Smooth muscle cell (in vitro differentiated cells): Measurements from ENCODE around the gene KIF18B. TPM values are rescaled to one million over a fixed set of nuclear protein-coding genes. Genes with fewer than 3 reads are reported as not detected.
A peak's percentile ranks its signal among the peaks of the same experiment; 100 is the strongest.

Experiments
- DNase-seq: peaks from one replicate; lab custom pipeline; 2025; ENCODE audit not compliant: unreplicated experiment; lab: John Stamatoyannopoulos, UW
- H2AFZ ChIP-seq: fragments of 200-600 bp; sonication (generic); 2 replicates; pipeline ENCODE4 v1.6.0; 2016; ENCODE audit warnings: antibody characterized with exemption, low read depth, mild to moderate bottlenecking
- H3F3A ChIP-seq: fragments of 200-600 bp; sonication (generic); 2 replicates; pipeline ENCODE4 v1.6.0; 2017; ENCODE audit warnings: antibody characterized with exemption, low read depth
- H3K27ac ChIP-seq: fragments of 200-600 bp; sonication (generic); 2 replicates; pipeline ENCODE4 v1.5.1; 2016; ENCODE audit warnings: low read depth, mild to moderate bottlenecking
- H3K27me3 ChIP-seq: fragments of 200-600 bp; sonication (generic); 2 replicates; pipeline ENCODE4 v1.6.1; 2016; ENCODE audit warnings: low read depth, mild to moderate bottlenecking
- H3K36me3 ChIP-seq: fragments of 200-600 bp; sonication (generic); 2 replicates; pipeline ENCODE4 v1.5.1; 2016; ENCODE audit warnings: low read depth
- H3K4me1 ChIP-seq: fragments of 200-600 bp; sonication (generic); 2 replicates; pipeline ENCODE4 v1.5.1; 2016; ENCODE audit warnings: low read depth
- H3K4me2 ChIP-seq: fragments of 200-600 bp; sonication (generic); 2 replicates; pipeline ENCODE4 v1.6.0; 2016; ENCODE audit warnings: mild to moderate bottlenecking
- H3K4me3 ChIP-seq: fragments of 200-600 bp; sonication (generic); 2 replicates; pipeline ENCODE4 v1.5.1; 2016; ENCODE audit warnings: mild to moderate bottlenecking
- H3K79me2 ChIP-seq: fragments of 200-600 bp; sonication (generic); 2 replicates; pipeline ENCODE4 v1.6.0; 2016; ENCODE audit warnings: low read depth, mild to moderate bottlenecking
- H3K9ac ChIP-seq: fragments of 200-600 bp; sonication (generic); 2 replicates; pipeline ENCODE4 v1.6.0; 2016; ENCODE audit warnings: low read depth
- H3K9me3 ChIP-seq: fragments of 200-600 bp; sonication (generic); replicated peaks from 2 replicates; pipeline ENCODE4 v1.5.1; 2016; ENCODE audit warnings: low read depth
- H4K20me1 ChIP-seq: fragments of 200-600 bp; sonication (generic); 2 replicates; pipeline ENCODE4 v1.6.0; 2016; ENCODE audit warnings: low read depth
- CTCF ChIP-seq: fragments of 200-600 bp; sonication (generic); IDR thresholded peaks from 2 replicates; pipeline ENCODE4 v1.5.1; 2017; ENCODE audit warnings: borderline replicate concordance, mild to moderate bottlenecking, antibody characterized with exemption; ENCODE audit not compliant: insufficient read depth, poor library complexity, severe bottlenecking
- WGBS: methylation state at CpG from one replicate; pipeline ENCODE4 v1.1.7; 2016; ENCODE audit warnings: low lambda C conversion rate; 5-methylcytosine and 5-hydroxymethylcytosine counted together
- polyA plus RNA-seq: library from polyadenylated mRNA; unstranded; fragments of >200 nt; fragmentation: Nextera tagmentation; extraction: Ambion mirVana; gene quantifications from 2 replicates; pipeline ENCODE4 v1.2.1, GENCODE V29; 2016
- total RNA-seq: library from RNA; depleted of rRNA; stranded (reverse); fragments of >200 nt; gene quantifications from 2 replicates; pipeline ENCODE4 v1.2.3, GENCODE V29; 2014

The KIF18B gene
- total and polyA plus RNA-seq, 2 experiments from 2014 or later = 2.7 to 3.4 TPM

DNA sequence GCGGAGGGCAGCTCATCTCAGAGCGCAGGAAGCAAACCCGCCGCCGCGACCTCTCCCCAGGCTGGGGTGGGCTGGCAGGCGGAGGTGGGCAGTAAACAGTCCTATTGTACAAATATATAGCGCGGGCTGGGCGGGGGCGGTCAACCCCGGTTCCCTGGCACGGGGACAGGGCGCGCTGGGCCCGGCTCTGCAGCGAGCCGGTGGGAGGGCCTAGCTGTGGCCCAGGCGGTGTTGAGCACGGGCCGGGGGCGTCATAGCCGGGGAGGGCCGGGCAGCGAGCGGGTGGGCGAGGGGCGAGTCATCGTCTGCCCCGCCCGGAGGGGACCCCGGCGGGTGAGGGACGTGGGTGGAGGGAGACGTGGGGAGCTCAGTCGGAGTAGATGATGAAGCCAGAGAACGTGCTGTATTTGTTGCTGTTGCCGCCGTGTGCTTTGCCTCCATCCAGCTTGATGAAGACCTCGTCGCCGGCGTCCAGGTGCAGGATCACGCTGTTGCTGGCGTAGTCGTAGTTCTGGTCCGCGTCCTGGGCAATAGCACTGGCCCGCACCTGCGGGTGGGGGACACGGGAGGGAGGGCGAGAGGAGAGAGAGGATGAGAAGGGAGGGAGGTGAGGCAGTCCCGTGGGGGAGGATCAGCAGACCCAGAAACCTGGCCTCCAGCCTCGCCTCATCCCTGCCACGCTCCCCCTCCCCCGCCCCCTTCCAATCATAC, 12.4 kb upstream of the KIF18B start:
- Histone ChIP-seq H3K4me2 (peak overlapping the region; percentile 22), H3K27ac (no peak overlapping the region), H3K4me3 (no peak overlapping the region), H2AFZ (no peak overlapping the region), H3K79me2 (no peaks in the 10 kb centered on the region), H3K9ac (no peak overlapping the region), H3K4me1 (no peaks in the 10 kb centered on the region), H4K20me1 (no peaks in the 10 kb centered on the region), H3K36me3 (no peaks in the 10 kb centered on the region), H3F3A (no peaks in the 10 kb centered on the region), H3K27me3 (peaks cover 8% of the 10 kb centered on the region), H3K9me3 (no peaks in the 10 kb centered on the region)
- 64% methylated on average over 28 of the region's 56 CpGs for WGBS
- TF ChIP-seq CTCF = no peak
- DNase-seq = no peak

- no peak overlapping the region for H3K4me2 ChIP-seq
- H2AFZ ChIP-seq = no peak overlapping the region
- no peaks in the 10 kb centered on the region for H3K27me3 ChIP-seq
- no peak for DNase-seq
- 85% methylated on average over 8 of the region's 8 CpGs for WGBS
- no peak overlapping the region for H3K4me3 ChIP-seq
- no peaks in the 10 kb centered on the region for H3K36me3 ChIP-seq
- H3K9me3 ChIP-seq = no peaks in the 10 kb centered on the region
- TF ChIP-seq CTCF = no peak
- H3K27ac ChIP-seq = no peak overlapping the region
- no peak overlapping the region for H3K9ac ChIP-seq
- H3K4me1 ChIP-seq = no peaks in the 10 kb centered on the region
- no peaks in the 10 kb centered on the region for H4K20me1 ChIP-seq
- no peaks in the 10 kb centered on the region for H3F3A ChIP-seq
- H3K79me2 ChIP-seq = no peaks in the 10 kb centered on the region
Measured at GRCh38 chr17:44956998-44957981, 9.7 kb upstream of the KIF18B start.

- DNase-seq = no peak
- H4K20me1 ChIP-seq = no peaks in the 10 kb centered on the region
- H3K4me3 ChIP-seq = no peak overlapping the region
- H3K79me2 ChIP-seq = no peaks in the 10 kb centered on the region
- no peaks in the 10 kb centered on the region for H3K36me3 ChIP-seq
- H3K27me3 ChIP-seq = no peaks in the 10 kb centered on the region
- H3K4me2 ChIP-seq = no peak overlapping the region
- no peak overlapping the region for H3K27ac ChIP-seq
- TF ChIP-seq CTCF = no peak
- H3K9ac ChIP-seq = no peak overlapping the region
- H3F3A ChIP-seq = no peaks in the 10 kb centered on the region
- H3K9me3 ChIP-seq = no peaks in the 10 kb centered on the region
- 81% methylated on average over 8 of the region's 8 CpGs for WGBS
- H3K4me1 ChIP-seq = no peaks in the 10 kb centered on the region
- no peak overlapping the region for H2AFZ ChIP-seq
Measured at GRCh38 chr17:44955674-44956425, 8.3 kb upstream of the KIF18B start.
